GM12878 (cell line): ENCODE data around the gene AGXT. TPM values are rescaled to one million over a fixed set of nuclear protein-coding genes. Genes with fewer than 3 reads are reported as not detected.

Experiments used
- ATAC-seq: fragments of 200-7000 bp; cut with Tn5 transposase; 3 replicates; pipeline ENCODE4 v1.9.1; 2020; ENCODE audit warnings: mild to moderate bottlenecking, moderate library complexity
- BruUV-seq: library from RNA; stranded (reverse); fragments of 400-500 nt; replicated peaks from 2 replicates; lab custom pipeline; 2021; lab: Mats Ljungman, UMichigan
- CTCF ChIA-PET: fragments of 300-600 bp; sonication (Branson Sonifier 250); formaldehyde crosslinking; extraction: SDS; loops from one replicate; lab custom pipeline; 2021; ENCODE audit warnings: inconsistent platforms; lab: Yijun Ruan, JAX
- POLR2A ChIA-PET: fragments of 350-600 bp; formaldehyde crosslinking; extraction: SDS; loops from one replicate; lab custom pipeline; 2021; ENCODE audit warnings: inconsistent platforms; lab: Charles Lee
- RAD21 ChIA-PET: fragments of 300-600 bp; sonication (Branson Sonifier 250); formaldehyde crosslinking; loops from one replicate; lab custom pipeline; 2023; ENCODE audit warnings: antibody characterized with exemption; ENCODE audit not compliant: unreplicated experiment; lab: Charles Lee
- SMC1A ChIA-PET: fragments of 300-600 bp; sonication (Branson Sonifier 250); formaldehyde crosslinking; loops from one replicate; lab custom pipeline; 2023; ENCODE audit not compliant: unreplicated experiment, uncharacterized antibody; lab: Charles Lee
- DNase-seq: peaks from one replicate; pipeline ENCODE4 v3.0.0-alpha.2; 2011; ENCODE audit warnings: low read depth, low spot score
- FAIRE-seq: peaks from 3 replicates; lab custom pipeline; 2011; peaks lifted over from hg19 to GRCh38; lab: Jason Lieb, UNC
- H2AFZ ChIP-seq: 2 replicates; pipeline ENCODE4 v1.6.0; 2011; ENCODE audit warnings: low read depth, low read length, control low read depth; ENCODE audit not compliant: control insufficient read depth
- H3K27ac ChIP-seq: 2 replicates; pipeline ENCODE4 v1.5.1; 2011; ENCODE audit warnings: control low read depth; ENCODE audit not compliant: control insufficient read depth, insufficient read depth
- H3K27me3 ChIP-seq, 2 experiments: replicated peaks in 1 of 2; 2 replicates each; pipeline versions ENCODE4 v1.6.0 to v1.6.1; 2011; ENCODE audit warnings: low read length in 1 of 2; ENCODE audit not compliant: control insufficient read depth in 2 of 2, insufficient read depth in 2 of 2
- H3K36me3 ChIP-seq, 2 experiments: 2 replicates each; pipeline ENCODE4 v1.5.1; 2011; ENCODE audit warnings: low read length in 1 of 2; ENCODE audit not compliant: control insufficient read depth in 2 of 2, insufficient read depth in 2 of 2
- H3K4me1 ChIP-seq: 2 replicates; pipeline ENCODE4 v1.6.1; 2011; ENCODE audit warnings: mild to moderate bottlenecking, low read length, moderate library complexity, mixed read lengths; ENCODE audit not compliant: control insufficient read depth, insufficient read depth
- H3K4me2 ChIP-seq: 2 replicates; pipeline ENCODE4 v1.6.0; 2011; ENCODE audit warnings: control low read depth; ENCODE audit not compliant: control insufficient read depth, insufficient read depth
- H3K4me3 ChIP-seq: fragments of 200-600 bp; sonication (generic); 2 replicates; pipeline ENCODE4 v1.5.1; 2016
- H3K79me2 ChIP-seq: 2 replicates; pipeline ENCODE4 v1.6.0; 2011; ENCODE audit warnings: low read length; ENCODE audit not compliant: control insufficient read depth, insufficient read depth
- H3K9ac ChIP-seq: 2 replicates; pipeline ENCODE4 v1.8.0; 2011; ENCODE audit warnings: low read length, control low read depth, mixed read lengths; ENCODE audit not compliant: control insufficient read depth, insufficient read depth
- H3K9me3 ChIP-seq: replicated peaks from 3 replicates; pipeline ENCODE4 v1.5.1; 2011; ENCODE audit warnings: mild to moderate bottlenecking, low read length; ENCODE audit not compliant: control insufficient read depth, insufficient read depth
- H4K20me1 ChIP-seq: 2 replicates; pipeline ENCODE4 v1.6.0; 2011; ENCODE audit not compliant: control insufficient read depth, insufficient read depth
- BACH1 ChIP-seq: fragments of 450-650 bp; IDR thresholded peaks from 2 replicates; pipeline ENCODE4 v1.6.1; 2017; ENCODE audit warnings: mild to moderate bottlenecking, borderline replicate concordance
- CTCF ChIP-seq, 3 experiments: IDR thresholded peaks in 2 of 3; conservative IDR thresholded peaks in 1 of 3; 2 replicates each; pipeline ENCODE4 v1.5.1; 2011; ENCODE audit warnings: low read depth in 3 of 3, low read length in 3 of 3, mild to moderate bottlenecking in 3 of 3, control low read depth in 2 of 3, moderate library complexity in 2 of 3, inconsistent platforms in 1 of 3, mixed read lengths in 1 of 3; ENCODE audit not compliant: control insufficient read depth in 2 of 3, insufficient read depth in 1 of 3; ENCODE audit errors: extremely low read depth in 1 of 3
- EGR1 ChIP-seq, 2 experiments: IDR thresholded peaks; 1 replicate in 1 of 2; 2 replicates in 1 of 2; pipeline ENCODE4 v1.6.1; 2011 to 2012; ENCODE audit warnings: low read depth in 2 of 2, low read length in 2 of 2, borderline replicate concordance in 1 of 2, mild to moderate bottlenecking in 1 of 2, moderate library complexity in 1 of 2
- MLLT1 ChIP-seq: fragments of 450-650 bp; IDR thresholded peaks from 2 replicates; pipeline ENCODE4 v1.6.1; 2016; ENCODE audit warnings: mild to moderate bottlenecking
- RELA ChIP-seq: fragments of 450-650 bp; IDR thresholded peaks from 2 replicates; pipeline ENCODE4 v1.8.0; 2014; ENCODE audit warnings: borderline replicate concordance; ENCODE audit not compliant: partially characterized antibody
- SREBF2 ChIP-seq: IDR thresholded peaks from 2 replicates; pipeline ENCODE4 v1.6.1; 2012; ENCODE audit warnings: mild to moderate bottlenecking, low read length
- WGBS: methylation state at CpG from one replicate; pipeline ENCODE4 v1.1.6; 2016; ENCODE audit warnings: low lambda C conversion rate; ENCODE audit not compliant: insufficient replicate concordance, insufficient coverage; ENCODE audit errors: missing lambda C conversion rate; 5-methylcytosine and 5-hydroxymethylcytosine counted together
- in situ Hi-C: fragments of 300-500 bp; cut with MboI; formaldehyde crosslinking; loops from 9 replicates; pipeline ENCODE4 v1.14.3; 2018; ENCODE audit warnings: mixed read lengths
- intact Hi-C: fragments of 100-400 bp; cut with micrococcal nuclease; formaldehyde crosslinking; loops from one replicate; pipeline ENCODE4 v1.14.2; 2022; ENCODE audit not compliant: unreplicated experiment
- polyA plus RNA-seq, 11 experiments: library from polyadenylated mRNA; depleted of rRNA in 4 of 11; unstranded in 6 of 11; stranded (reverse) in 5 of 11; fragments of >200 nt; fragmentation: Nextera tagmentation in 4 of 11; fragmentation: Illumina TruSeq in 1 of 11; extraction: Ambion mirVana in 4 of 11; extraction: Trizol in 1 of 11; gene quantifications; 1 replicate in 1 of 11; 2 replicates in 10 of 11; pipeline versions ENCODE4 v1.2.1 to v1.2.3, GENCODE V29; 2011 to 2016; ENCODE audit warnings: inconsistent platforms in 2 of 11, missing spikeins in 2 of 11, low read depth in 1 of 11
- total RNA-seq, 4 experiments: library from RNA; depleted of rRNA in 3 of 4; stranded (reverse); fragments of >200 nt in 3 of 4; fragmentation: Illumina TruSeq in 1 of 4; extraction: Trizol in 1 of 4; gene quantifications; 2 replicates each; pipeline versions ENCODE4 v1.2.1 to v1.2.3, GENCODE V29; 2013 to 2021

Gene AGXT
- total and polyA plus RNA-seq, 10 of the 15 experiments (the other 5 are each of a cell fraction or from before 2014, with no cell fraction given): 0.18 TPM; not detected in 9

- peaks cover 1% of the 10 kb centered on the region; the same call in 1 of the 3 replicates for H3K9me3 ChIP-seq
- H3K36me3 ChIP-seq: no peaks in the 10 kb centered on the region
- FAIRE-seq (no peak), DNase-seq (no peak), ATAC-seq (peak; percentile 65)
- BruUV-seq: no TSS peak
- WGBS: 20% methylated on average over 21 of the region's 21 CpGs
- no peak overlapping the region for H3K4me3 ChIP-seq
- H4K20me1 ChIP-seq: no peaks in the 10 kb centered on the region
- H3K79me2 ChIP-seq: no peaks in the 10 kb centered on the region
- H2AFZ ChIP-seq: no peak overlapping the region
- ChIA-PET RAD21 (no interaction called here), CTCF (no interaction called here), SMC1A (no interaction called here), POLR2A (no interaction called here)
- H3K27me3 ChIP-seq: peaks cover 1 to 6% of the 10 kb centered on the region in 2 experiments; a peak in 2 of 4 replicates
- no peak overlapping the region for H3K4me2 ChIP-seq
- TF ChIP-seq MLLT1 (no peak), EGR1 (IDR thresholded peaks at IDR 0.05; ENCODE audit: borderline replicate concordance in 1 of 2, low read depth in 2 of 2, low read length in 2 of 2) (no peak), BACH1 (no peak), CTCF (IDR thresholded peaks at IDR 0.05 in 2 of 3, conservative IDR thresholded peaks at IDR 0.05 in 1 of 3; ENCODE audit: control insufficient read depth in 2 of 3, extremely low read depth in 1 of 3, insufficient read depth in 1 of 3, low read depth in 3 of 3, low read length in 3 of 3) (peak in 2 of 3 experiments; percentile 25 to 30; a peak in 3 of 6 replicates), RELA (no peak), SREBF2 (no peak)
- H3K9ac ChIP-seq: no peak overlapping the region
- no peak overlapping the region for H3K27ac ChIP-seq
- intact Hi-C loops (loop anchor here (10.0 kb wide), 1 partner anchor 358 kb away; no protein-coding TSS in a partner anchor), in situ Hi-C loops (loop anchor here (10.0 kb wide), 1 partner anchor 798 kb away; no protein-coding TSS in a partner anchor)
- H3K4me1 ChIP-seq: no peaks in the 10 kb centered on the region
Observed at GRCh38 chr2:240856151-240856980, 12.3 kb upstream of the AGXT start.
